NCI-H2081 (cell line): ENCODE data around the gene OSBPL5.

Source experiments
- DNase-seq, 2 experiments: peaks; one replicate each; lab custom pipeline; 2025; lab: John Stamatoyannopoulos, UW

The OSBPL5 gene

DNA sequence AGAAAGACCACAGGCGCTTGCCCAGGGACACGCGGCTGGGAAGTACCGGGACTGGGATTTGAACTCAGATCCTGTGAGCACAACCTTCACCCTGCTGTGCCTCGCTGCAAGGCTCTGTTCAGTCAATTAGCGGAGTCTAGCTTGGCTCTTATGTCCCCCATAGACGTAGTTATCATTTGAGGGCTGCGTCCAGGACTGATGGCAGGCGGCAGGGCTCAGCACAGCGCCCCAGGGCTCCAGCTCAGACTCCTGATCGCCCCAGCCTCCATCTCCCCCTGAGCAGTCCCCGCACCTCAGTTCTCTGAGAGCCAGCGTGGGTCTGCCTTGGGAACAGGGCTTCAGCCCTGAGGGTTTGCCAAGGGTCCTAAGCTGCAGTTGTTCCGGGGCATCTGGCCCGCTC is 33.7 kb upstream of the OSBPL5 start:
- DNase-seq, result no peak

DNA sequence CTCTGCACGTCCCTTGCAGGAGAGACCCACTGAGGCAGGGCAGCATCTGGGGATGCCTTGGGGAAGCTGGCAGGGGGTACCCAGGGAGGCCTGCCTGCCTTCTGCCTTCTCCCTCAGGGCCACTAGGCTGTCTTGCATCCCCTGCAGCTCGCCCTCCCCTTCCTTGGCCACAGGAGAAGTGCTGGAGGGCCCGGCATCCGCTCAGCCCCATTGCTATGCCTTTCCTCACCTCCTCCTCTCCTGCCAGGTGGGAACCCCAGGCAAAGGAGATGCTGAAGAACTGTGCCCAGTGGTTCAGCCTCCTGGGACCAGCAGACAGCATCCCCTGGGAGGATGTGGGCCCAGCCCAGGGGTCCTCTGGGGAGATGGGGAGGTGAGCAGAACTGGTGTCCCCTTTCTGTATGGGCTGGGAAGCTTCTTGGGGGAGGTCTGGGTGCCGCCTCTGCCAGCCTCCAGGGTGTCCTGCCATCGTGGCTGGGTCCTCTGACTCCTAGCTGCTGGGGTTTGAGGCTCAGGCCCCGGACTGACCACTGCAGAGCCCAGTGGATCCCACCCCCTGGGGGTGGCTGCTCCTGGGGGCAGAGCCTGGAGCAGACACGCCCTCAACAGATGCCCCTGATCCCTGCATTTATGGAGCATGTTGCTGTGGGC is 32.9 kb upstream of the OSBPL5 start:
- DNase-seq, result no peak

DNA sequence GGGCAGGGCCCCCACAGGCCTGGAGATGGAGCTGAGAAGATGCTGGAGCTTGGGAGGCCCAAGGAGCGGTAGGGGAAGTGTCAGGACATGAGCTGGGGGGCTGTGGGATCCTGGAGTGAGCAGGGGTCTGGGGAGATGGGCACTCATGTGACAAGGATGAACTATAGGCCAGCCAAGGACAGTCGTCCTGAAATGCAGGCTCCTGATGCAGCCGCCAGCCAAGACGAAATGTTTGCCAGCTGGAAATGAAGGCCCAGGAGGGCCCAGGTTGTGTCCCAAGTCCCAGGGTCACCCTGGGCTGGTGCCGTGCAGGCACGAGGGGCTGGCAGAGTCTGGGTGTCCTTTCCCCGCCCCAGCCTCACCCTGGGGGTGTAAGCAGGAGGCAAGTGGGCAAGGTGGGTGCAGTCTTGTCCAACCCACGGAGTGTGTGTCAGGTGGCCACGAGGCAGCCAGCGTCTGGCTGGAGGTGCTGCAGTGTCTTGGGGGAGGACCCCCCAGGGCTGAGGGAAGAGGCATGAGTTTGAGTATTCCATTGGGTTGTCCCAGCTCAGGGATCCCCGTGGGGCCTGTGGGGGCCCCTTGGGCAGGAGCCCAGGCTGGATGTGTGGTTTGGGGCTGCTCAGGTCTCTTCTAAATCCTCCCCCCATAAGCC is 32.1 kb upstream of the OSBPL5 start:
- DNase-seq, result no peak

DNA sequence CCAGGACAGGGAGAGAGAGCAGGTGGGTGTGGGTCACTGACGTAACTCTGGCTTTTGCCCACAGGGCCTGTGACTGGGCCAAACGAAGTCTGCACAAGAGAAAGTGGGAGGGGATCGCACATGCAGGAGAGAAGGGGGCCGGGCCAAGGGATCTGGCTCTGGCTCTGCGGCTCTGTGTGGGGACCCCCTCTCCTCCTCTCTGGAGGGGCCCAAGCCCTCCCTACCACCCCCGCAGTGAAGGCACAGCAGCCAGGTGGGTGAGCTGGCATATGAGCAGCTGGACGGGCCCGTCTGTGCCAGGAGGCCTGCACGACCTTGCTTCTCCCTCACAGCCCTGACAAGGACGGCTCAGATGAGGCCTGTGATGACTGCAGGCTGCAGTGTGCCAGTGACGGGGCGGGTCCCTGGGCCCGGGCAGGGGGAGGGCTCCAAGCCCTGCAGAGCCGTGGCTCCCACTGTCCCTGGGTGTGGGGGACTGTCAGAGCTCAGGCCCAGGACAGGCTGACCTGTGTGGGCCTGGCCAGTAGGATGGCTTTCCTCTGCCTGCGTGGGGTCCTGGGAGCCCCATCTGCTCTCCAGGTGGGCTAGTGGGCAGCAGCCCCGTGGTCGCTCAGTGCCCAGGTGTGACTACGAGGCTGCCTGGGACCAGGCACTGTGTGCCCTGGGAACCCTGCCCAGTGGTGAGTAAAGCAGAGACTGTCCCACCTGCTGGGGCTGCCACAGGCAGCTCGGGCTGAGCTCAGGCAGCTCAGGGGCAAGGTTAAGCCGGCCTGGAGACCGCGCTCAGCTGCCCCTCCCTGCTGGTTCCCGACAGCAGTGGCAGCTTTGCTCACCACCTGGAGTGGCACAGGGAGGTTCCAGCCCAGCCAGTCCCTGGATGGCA is 31.3 kb upstream of the OSBPL5 start:
- DNase-seq, result no peak

DNA sequence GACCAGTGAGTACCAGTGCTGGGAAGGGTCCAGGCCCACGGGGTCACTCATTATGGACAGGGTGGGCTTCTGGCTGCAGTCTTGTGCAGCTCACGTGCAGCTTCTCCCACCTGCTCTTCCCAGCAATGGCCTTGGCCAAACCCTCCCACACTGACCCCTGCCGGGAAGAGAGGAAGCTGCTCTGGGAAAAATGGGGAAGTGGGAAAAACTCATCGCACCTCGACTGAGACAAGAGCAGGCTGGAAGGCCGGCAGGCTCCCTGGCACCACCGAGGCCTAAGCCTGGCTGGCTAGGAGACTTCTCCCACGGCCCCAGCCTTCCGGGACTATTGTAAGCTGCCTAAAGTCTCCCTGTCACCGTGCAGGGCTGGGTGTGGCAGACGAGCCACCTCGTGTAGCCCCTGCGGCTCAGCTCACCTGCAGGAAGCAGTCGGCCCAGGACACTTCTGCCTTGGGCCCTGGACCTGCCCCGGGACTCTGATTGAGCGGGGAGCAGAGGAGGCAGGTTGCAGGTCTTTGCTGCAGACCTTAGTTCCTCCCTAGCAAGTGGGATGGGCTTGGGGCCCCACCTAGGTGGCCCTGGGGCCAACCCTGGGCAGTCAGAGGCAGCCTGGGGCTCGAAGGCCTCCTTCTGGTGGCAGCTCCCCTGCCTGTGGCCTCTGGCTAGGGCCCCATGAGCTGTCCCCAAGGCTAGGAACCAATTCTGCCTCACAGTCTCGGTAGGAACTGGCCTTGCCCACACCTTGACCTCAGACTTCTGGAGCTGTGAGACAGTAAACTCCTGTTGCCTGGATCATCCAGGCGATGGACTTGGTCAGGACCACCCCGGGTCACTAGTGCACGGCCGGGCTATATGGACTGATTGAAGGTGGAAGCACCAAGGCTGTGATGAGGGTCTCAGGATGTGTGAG is 30.4 kb upstream of the OSBPL5 start:
- DNase-seq, result no peak

DNA sequence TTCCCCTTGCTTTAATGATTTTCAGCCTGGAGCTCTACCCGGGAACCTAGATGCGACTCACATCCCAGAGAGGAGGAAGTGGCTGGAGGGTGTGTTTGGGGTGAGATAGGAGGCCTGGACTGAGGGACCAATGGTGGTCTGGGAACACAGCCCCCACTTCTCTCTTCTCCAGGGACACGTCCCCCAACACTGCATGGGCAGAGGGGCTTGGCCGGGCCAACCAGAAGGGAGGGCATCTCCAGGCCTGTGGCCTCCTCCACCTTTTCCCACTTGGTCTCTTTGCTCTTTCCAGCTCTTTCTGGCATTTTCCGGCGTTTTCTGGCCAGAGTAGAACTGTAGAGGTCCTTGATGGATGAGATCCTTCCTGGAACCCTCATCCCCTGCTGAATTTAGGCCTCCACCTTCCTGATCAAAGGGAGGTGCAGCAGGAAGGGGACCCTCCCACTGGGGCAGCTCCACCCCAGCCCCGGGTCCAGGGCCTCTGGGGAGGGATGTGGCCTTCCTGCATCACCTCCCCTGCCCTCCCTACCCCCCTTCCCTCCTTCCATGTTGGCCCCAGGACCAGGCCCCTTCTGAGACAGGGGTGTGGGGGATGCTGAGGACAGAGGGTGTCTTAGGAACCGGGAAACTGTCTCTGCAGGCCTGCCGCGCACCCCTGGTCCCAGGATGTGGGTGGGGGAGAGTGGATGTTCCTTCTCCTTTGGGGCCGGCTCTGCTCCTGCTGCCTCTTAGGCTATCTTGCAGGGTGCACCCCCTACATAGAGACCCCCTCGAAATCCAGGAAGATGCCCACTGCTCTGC is 29.1 kb upstream of the OSBPL5 start:
- DNase-seq, result no peak

DNA sequence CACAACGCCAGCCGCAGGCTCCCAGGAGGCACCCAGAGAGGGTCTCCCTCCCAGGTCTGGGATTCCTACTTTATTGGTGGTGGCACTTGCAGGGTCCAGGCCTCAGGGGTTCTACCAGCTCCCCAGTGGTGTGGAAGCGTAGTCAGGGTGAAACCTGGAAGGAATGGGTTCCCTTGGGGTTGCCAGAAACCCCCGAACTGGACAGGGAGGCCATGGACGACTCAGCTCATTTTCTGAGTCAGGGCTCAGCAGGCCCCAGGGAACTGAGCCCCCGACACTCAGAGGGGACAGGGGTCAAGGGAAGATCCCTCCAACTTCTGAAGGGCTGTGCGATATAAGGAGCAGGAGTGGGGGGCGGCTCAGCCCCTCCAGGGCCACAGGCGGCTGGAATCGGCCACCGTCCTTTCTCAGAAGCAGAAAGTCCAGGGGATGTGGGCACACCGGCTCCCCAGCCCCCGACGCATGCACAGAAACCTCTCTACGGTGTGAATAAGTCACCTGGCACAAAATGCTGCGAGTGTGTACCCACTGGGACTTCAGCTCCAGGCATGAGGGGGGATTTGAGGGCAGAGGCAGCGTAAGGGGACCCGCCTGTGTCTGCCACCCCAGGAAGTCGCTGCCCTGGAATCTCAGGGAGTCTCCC is 28.4 kb upstream of the OSBPL5 start:
- no peak for DNase-seq

DNA sequence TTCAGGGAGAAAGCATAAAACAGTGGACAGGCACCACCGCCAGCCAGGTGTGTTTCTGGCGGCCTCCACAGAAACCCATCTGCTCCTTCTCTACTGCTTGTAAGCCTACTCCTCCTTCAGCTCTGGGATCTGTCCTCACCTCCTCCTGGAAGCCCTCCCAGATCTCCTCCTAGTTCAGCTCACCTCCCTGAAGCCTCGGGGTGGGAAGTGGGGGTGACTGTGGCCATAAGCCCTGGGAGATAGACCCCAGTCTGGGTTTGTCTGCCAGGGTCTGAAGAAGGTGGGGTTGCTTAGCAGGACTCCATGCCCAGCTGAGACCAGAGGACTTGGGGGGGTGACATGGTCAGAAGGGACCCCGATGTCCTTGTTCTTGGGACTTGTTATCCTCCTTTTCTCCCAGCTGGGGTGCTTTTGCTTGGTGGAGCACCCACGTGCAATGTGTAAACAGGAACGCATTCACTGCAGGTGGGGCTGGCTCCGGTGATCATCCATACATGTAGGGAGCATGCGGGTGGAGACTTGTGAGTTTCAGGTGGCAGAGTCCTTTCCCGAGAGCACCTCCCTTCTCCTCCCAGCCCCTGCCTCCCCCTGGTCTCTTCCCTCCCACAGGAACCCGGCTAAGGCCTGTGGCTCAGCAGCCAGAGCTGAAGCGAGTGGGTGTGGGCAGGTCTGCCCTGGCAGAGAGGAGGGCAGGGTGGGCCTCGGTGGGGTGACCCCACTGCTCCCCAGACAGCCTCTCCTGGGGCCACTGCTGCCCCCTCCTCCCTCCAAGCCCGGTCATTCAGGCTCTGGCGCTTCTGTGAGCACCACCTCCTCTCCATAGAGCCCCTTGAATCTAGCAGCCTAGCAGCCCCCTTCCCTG is 27.6 kb upstream of the OSBPL5 start:
- no peak for DNase-seq

DNA sequence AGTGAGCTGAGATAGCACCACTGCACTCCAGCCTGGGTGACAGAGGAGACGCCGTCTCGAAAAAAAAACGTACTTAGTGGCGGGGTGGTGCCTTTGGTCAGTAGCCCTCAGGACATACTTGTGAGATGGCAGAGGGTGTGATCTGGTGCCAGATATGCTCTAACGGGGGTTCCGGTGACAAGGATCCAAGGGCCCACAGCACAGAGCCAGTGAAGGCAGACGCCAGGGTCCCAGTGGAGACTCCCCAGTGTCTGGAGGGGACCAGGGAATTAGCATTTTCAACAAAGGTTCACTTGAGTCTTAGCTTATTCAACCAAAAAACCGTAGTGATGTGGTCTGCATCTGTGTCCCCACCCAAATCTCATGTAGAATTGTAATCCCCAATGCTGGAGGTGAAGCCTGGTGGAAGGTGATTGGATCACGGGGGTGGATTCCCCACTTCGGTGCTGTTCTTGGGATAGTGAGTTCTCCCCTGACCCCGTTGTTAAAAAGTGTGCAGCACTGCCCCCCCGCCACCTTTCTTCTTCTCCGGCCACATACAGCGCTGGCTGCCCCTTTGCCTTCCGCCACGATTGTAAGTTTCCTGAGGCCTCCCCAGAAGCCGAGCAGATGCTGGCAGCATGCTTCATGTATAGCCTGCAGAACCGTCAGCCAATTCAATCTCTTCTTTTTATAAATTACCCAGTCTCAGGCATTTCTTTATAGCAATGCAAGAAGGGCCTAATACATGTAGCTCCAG is 26.6 kb upstream of the OSBPL5 start:
- no peak for DNase-seq

DNA sequence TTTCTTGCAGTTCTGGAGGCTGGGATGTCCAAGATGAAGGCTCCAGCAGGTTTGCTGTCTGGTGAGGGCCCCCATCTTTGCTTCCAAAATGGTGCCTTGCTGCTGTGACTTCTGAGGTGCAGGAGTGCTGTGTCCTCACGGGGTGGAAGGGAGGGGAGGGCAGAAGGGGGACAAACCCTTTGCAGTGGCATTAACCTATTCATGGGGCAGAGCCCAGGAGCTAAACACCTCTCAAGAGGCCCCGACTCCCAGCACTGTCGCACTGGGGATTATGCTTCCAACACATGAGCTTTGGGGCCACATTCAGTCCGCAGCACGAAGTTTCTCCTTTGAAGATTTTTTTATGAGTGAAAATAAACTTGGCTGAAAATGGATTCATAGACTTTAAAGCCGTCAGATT is 25.5 kb upstream of the OSBPL5 start:
- DNase-seq, result no peak

DNA sequence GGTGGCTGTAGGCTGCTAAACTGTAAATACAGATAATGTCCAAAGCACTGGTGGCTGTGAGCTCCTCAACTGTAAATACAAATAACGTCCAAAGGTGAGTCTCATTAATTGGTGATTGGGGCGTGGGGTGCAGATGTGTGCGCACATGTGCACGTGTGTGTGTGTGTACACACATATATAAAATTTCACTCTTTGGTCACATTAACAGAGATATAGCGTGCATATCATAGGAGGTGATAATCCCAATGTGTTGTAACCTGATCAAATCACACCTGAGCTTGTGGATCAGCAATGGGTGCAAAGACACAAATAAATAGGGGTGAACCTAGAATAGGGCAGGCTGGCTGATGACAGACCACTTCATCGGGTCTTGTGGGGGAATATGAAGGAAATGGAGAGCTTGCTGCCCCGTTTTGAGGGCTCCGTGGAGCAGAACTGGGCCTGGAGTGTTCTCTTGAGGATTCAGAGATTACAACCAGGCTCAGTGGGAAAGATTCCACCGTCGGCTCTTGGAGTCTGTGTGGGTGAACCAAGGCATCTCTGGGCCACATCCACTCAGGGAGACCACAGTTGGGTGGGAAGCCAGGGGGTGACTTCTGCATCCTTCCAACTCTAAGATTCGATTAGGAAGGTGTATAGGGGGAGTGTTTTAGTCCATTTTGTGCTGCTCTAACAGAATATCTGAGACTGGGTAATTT is 24.9 kb upstream of the OSBPL5 start:
- DNase-seq, result no peak

DNA sequence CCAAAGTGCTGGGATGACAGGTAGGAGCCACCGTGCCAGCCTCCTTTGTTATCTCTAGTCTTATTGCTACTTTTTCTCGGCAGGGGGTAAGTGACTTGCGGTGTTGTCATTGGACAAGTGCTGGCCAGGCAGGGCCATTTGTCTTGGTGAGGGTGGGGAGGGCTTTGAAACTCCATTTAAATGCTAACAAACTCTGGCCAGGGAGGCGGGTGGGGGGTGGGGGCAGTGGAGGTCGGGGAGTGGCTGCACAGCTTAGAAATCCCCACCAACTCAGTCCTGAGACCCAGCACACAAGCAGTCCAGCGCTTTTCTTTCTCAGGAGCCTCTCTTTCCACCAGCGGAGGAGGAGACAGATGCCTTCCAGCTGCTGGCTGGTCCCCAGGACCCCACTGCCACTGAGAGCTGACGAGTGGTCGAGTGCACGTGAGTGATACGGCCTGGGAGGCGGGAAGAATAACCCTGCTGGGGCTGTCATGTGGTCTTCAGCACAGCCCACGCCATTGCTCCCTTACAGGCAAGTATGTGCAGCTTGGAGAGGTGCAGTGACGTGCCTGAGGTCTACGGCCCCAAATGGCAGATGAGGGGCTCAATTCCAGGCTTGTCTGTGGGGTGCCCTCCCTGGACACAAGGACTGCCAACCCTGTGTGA is 24.2 kb upstream of the OSBPL5 start:
- no peak for DNase-seq

DNA sequence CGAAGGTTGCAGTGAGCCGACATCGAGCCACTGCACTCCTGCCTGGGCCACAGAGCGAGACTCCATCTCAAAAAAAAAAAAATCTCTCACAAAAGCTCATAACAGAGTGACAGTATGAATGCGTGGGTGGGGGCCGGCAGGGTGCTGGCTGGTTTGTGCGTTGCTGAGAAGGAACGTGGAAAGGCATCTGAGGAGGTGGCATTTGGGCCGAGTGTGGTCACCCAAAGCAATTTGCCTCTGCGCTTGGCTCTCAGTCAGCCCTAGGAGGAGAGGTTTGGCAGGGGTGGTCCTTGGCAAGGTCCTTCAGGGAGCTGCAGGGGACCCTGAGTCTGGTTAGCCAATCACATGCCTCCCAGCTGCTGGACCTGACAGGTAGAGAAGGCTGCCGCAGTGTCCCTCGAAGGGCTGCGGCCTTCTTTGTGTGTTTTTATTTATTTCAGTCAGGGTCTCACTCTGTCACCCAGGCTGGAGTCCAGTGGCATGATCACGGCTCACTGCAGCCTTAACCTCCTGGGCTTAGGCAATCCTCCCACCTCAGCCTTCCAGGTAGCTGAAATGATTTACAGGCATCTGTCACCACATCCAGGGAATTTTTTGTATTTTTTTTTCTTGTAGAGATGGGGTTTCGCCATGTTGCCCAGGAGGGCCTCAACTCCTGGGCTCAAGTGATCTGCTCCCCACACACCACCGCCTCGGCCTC is 23.5 kb upstream of the OSBPL5 start:
- no peak for DNase-seq

DNA sequence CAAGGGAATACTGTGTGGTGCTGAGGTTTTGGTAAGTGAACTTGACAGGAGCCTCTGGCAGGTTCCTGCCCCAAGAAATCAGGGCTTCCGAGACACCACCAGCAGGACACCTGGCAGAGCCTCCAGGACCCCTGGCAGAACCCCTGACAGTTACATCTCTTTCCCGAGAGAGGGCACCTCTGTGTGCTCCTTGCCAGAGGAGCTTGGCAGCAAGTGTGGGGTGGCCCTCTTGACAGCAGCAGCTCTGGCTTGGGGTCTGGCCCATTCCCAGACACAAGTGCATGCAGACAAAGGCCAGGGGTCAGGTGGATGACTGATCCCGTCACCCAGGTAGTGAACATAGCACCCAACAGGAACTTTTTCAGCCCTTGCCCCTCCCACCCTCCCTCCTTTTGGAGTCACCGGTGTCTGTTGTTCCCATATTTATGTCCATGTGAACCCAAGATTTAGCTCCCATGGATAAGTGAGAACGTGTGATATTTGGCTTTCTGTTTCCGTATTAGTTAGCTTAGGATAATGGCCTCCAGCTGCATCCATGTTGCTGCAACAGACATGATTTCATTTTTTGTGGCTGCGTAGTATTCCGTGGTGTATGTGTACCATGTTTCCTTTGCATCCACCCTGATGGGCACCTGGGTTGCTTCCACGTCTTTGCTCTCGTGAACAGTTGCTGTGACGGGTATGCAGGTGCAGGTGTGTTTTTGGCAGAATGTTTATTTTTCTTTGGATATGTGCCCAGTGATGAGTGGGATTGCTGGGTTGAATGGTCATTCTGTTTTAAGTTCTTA is 21.2 kb upstream of the OSBPL5 start:
- DNase-seq, result no peak

DNA sequence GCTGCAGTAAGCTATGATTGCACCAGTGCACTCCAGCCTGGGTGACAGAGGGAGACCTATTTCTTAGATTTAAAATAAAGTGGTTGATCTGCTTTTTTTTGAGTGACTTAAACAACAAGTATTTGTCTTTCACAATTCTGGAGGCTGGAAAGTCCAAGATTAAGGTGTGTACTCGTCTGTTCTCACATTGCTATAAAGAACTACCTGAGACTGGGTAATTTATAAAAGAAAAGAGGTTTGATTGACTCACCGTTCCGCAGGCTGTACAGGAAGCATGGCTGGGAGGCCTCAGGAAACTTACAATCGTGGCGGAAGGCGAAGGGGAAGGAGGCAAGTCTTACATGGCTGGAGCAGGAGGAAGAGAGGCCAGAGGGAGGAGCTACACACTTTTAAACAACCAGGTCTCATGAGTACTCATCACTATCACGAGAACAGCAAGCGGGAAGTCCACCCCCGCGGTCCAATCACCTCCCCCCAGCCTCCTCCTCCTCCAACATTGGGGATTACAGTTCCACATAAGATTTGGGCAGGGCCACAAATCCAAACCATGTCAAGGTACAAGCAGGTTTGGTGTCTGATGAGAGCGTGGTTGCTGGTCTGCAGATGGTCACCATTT is 19.7 kb upstream of the OSBPL5 start:
- DNase-seq, result no peak

DNA sequence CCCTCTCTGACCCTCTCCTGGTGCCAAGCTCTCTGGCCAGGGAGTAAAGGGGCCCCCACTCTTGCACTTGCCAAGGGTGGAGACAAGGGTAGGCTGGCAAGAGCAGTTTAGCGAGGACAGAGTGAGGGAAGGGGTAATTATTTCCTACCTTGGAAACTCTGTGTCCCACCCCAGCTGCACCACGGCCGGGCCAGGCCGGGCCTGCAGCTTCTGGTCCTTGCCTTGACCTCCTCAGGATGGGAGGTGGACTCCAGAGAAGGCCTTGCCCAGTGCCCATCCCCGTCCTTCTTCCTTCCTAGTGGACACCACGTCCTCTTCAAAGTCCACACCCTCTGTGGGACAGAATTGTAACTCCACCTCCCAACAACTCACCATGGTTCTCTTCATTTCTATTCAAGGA is 18.4 kb upstream of the OSBPL5 start:
- no peak for DNase-seq
